GM12865 (cell line): Measurements from ENCODE around the gene TK1.

Source experiments
- DNase-seq: peaks from one replicate; pipeline ENCODE4 v3.0.0; 2010; ENCODE audit warnings: low read depth
- H3K4me3 ChIP-seq: 2 replicates; pipeline ENCODE4 v1.5.1; 2011; ENCODE audit warnings: mild to moderate bottlenecking, low read depth, low read length, control low read depth
- CTCF ChIP-seq: IDR thresholded peaks from 2 replicates; pipeline ENCODE4 v1.5.1; 2011; ENCODE audit warnings: low read length, control low read depth, low read depth, inconsistent platforms; ENCODE audit not compliant: insufficient read depth; ENCODE audit errors: missing control alignments

Gene TK1

GRCh38 chr17:78132084-78132676, 54.7 kb downstream of the TK1 start:
- no peak for TF ChIP-seq CTCF
- peak overlapping the region; percentile 87 for H3K4me3 ChIP-seq
- DNase-seq, result peak; percentile 87

- no peak for TF ChIP-seq CTCF
- DNase-seq, result peak; percentile 59
- peak overlapping the region; percentile 87 for H3K4me3 ChIP-seq
These were observed 55.4 kb downstream of the TK1 start for GRCh38 chr17:78131172-78132083.

- H3K4me3 ChIP-seq, result peak within 1 kb of the TSS; percentile 87
- peak; percentile 91 for DNase-seq
These were observed 56.3 kb downstream of the TK1 start, which contains the start of gene TMC8 for GRCh38 chr17:78130437-78131101. Gene TMC8 (plus strand): TSS chr17:78130771. CDS start chr17:78131589, 818 bp downstream.

GRCh38 chr17:78130090-78130436, 56.8 kb downstream of the TK1 start:
- no peak for DNase-seq
- TF ChIP-seq CTCF, result no peak
- peak overlapping the region; percentile 87 for H3K4me3 ChIP-seq

More at GRCh38 chr17:78130437-78131101, 56.3 kb downstream of the TK1 start, which contains the start of gene TMC8:
- TF ChIP-seq CTCF, result no peak

- no peak for TF ChIP-seq CTCF
- peak overlapping the region; percentile 87 for H3K4me3 ChIP-seq
- no peak for DNase-seq
These were observed 57.3 kb downstream of the TK1 start for GRCh38 chr17:78129351-78130089.

GRCh38 chr17:78128551-78129350, 58.1 kb downstream of the TK1 start, which contains the start of gene TMC6:
Gene TMC6 (minus strand): TSS chr17:78128755. CDS start chr17:78126832, 1,923 bp downstream.
- TF ChIP-seq CTCF, result no peak
- H3K4me3 ChIP-seq, result peak within 1 kb of the TSS; percentile 87
- peak; percentile 89 for DNase-seq
